ENCODE results near the gene AIG1. TPM values are rescaled to one million over a fixed set of nuclear protein-coding genes. Genes with fewer than 3 reads are reported as not detected.
"Not testable (repeated sequence)": the region's sequence is repeated elsewhere in the genome, so short reads cannot be mapped to it uniquely, and the experiment has no call there.

AIG1 gene, protein sequence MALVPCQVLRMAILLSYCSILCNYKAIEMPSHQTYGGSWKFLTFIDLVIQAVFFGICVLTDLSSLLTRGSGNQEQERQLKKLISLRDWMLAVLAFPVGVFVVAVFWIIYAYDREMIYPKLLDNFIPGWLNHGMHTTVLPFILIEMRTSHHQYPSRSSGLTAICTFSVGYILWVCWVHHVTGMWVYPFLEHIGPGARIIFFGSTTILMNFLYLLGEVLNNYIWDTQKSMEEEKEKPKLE
- 10 to 100 TPM; 20.9 to 41.9 (median 34.2) TPM for polyA plus RNA-seq (ENCODE audit: insufficient read length in 10 of 10)
- long read RNA-seq, donor 1, transcript AIG1-202 (6 exons, 1,395 nt) = major isoform, 6 of 23 reads
- long read RNA-seq, donor 1, transcript AIG1-203 (2 exons, 559 nt) = minor isoform, 5 of 23 reads
- long read RNA-seq, donor 1, partial matches to known transcripts = 10 of 23 reads
- long read RNA-seq, donor 1, other reads (novel, unspliced or antisense) = 0 of 23 reads
- long read RNA-seq, donor 2, transcript AIG1-202 (6 exons, 1,395 nt) = major isoform, 13 of 18 reads
- long read RNA-seq, donor 2, partial matches to known transcripts = 0 of 18 reads
- long read RNA-seq, donor 2, other reads (novel, unspliced or antisense) = 0 of 18 reads
- long read RNA-seq, donor 3 = 0 reads
- long read RNA-seq, donor 4, transcript AIG1-202 (6 exons, 1,395 nt) = major isoform, 8 of 26 reads
- long read RNA-seq, donor 4, partial matches to known transcripts = 16 of 26 reads
- long read RNA-seq, donor 4, other reads (novel, unspliced or antisense) = 0 of 26 reads
- long read RNA-seq, donor 5, transcript AIG1-203 (2 exons, 559 nt) = minor isoform, 5 of 24 reads
- long read RNA-seq, donor 5, transcript AIG1-202 (6 exons, 1,395 nt) = major isoform, 8 of 24 reads
- long read RNA-seq, donor 5, partial matches to known transcripts = 8 of 24 reads
- long read RNA-seq, donor 5, other reads (novel, unspliced or antisense) = 0 of 24 reads
- long read RNA-seq, donor 6, transcript AIG1-202 (6 exons, 1,395 nt) = major isoform, 11 of 22 reads
- long read RNA-seq, donor 6, partial matches to known transcripts = 8 of 22 reads
- long read RNA-seq, donor 6, other reads (novel, unspliced or antisense) = 0 of 22 reads
- long read RNA-seq, donor 7, partial matches to known transcripts = 0 of 6 reads
- long read RNA-seq, donor 7, other reads (novel, unspliced or antisense) = 0 of 6 reads
- long read RNA-seq, donor 8, partial matches to known transcripts = 0 of 5 reads
- long read RNA-seq, donor 8, other reads (novel, unspliced or antisense) = 0 of 5 reads
- long read RNA-seq, donor 9, partial matches to known transcripts = 0 of 3 reads
- long read RNA-seq, donor 9, other reads (novel, unspliced or antisense) = 0 of 3 reads

DNA sequence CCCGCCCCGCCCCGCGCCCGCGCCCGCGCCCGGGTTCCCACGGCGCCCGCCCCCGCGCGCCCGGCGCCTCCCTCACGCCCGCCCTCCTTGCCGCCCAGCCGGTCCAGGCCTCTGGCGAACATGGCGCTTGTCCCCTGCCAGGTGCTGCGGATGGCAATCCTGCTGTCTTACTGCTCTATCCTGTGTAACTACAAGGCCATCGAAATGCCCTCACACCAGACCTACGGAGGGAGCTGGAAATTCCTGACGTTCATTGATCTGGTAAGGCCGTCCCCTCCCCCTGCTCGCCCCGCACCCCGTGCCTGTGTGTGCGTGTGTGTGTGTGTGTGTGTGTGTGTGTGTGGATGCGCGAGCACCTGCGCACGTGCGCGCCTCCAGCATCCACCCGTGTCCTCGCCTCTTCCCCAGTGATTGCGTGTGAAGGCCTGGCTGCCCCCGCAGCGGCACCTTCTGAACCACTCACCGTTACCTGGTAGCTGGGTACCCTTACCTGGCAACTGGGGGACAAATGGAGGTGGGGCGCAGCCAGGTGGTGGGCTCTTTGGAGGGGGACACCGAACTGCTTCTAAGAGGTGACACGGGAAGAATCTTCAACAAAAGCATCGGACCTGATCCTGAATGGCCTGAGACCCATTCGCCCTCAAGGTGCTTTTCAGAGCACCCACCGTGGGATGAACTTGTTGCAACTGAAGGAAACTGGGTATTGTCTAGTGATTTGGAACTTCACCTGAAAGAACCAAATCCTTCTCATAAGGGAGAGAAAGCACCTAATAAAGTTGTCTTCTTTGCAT is at the start of gene AIG1:
Gene AIG1 (plus strand): TSS at position 84 of the 791 bp plus-strand sequence. CDS start 37 bp downstream, at position 121.
- peak; percentile 48 to 80 (median 71) for DNase-seq

DNA sequence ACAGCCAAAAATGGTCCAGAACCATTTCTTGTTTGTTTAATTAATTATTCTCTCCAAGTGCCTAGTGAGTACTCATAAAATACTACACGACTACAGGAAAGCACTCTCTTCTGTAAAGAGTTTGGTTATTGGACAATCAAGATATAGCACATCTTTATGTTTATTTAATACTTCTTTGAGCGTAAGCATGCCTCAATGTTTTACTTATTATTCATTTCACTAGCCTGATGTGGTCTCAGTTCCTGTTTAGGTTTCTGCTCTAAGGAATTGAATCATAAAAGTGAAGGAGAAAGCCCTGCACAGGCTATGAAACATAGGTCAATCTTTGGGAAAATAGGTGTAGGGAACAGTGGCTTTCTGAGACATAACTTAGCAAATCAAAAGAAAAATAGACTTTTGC is 45.9 kb upstream of the AIG1 start:
- DNase-seq = no peak

DNA sequence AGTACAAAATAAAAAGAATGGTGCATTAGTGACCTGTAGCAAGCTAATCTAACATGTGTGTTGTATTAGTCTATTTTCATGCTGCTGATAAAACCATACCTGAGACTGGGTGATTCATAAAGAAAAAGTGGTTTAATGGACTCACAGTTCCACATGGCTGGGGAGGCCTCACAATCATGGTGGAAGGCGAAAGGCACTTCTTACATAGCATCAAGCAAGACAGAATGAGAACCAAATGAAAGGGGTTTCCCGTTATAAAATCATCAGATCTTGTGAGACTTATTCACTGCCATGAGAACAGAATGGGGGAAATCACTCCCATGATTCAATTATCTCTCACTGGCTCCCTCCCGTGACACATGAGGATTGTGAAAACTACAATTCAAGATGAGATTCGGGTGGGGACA is 45.4 kb upstream of the AIG1 start:
- DNase-seq = no peak

DNA sequence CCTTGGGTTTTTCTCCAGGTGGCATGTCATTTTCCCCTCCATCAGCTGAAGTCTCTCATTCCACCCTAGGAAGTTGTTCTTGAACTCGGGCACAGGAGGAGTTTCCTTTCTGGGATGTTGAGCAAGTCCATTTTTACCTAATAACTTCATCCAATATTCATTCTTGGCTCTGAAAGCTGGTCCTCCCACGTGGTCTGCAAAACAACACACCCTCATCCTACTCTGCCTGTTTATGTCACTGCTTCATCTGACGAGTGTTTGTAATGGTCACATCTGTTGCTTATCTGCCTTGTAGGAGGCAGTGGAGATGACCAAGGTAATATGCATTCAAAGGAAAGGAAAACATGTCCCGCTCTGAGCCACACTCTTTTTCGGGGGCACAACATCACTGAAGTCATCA is 41.7 kb upstream of the AIG1 start:
- no peak for DNase-seq

DNA sequence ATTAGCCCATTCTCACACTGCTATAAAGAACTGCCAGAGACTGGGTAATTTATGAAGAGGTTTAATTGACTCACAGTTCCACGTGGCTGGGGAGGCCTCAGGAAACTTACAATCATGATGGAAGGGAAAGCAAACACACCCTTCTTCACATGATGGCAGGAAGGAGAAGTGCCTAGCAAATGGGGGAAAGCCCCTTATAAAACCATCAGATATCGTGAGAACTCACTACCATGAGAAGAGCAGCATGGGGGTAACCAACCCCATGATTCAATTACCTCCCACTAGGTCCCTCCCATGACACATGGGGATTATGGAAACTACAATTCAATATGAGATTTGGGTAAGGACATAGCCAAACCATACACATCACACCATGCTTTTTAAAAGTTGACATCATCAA is 39.8 kb upstream of the AIG1 start:
- DNase-seq = not testable (repeated sequence)

DNA sequence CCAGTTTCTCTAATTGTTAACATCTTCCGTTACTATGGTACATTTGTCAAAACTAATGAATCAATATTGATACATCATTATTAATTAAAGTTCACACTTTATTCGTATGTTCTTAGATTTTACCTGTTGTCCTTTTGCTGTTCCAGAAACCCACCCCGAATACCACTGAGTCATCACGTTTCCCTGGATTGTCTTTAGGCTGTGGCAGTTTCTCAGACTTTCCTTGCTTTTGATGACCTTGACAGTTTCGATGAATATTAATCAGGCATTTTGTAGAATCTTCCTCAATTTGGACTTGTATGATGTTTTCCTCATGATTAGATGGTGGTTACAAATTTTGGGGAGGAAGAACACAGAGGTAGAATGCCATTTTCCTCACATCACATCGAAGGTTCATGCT is 39.1 kb upstream of the AIG1 start:
- DNase-seq = no peak

DNA sequence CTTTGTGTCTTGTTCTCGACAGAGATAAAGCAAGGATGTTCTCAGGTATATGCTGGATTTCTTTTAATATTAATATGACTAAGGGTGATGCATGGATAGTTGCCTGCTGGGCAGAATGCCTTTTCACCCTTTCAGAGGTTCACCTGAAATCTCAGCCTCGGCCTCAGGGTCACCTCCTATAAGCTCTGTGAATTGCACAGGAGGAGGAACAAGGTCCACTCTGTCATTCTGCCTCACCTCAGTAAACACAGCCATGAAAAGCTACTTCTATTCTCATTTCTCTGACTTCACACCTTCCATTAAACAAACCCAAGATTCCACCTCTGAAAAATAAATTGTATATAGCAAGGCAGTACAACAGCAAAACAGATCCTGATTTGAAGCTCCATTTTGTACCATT is 38.1 kb upstream of the AIG1 start:
- no peak for DNase-seq

DNA sequence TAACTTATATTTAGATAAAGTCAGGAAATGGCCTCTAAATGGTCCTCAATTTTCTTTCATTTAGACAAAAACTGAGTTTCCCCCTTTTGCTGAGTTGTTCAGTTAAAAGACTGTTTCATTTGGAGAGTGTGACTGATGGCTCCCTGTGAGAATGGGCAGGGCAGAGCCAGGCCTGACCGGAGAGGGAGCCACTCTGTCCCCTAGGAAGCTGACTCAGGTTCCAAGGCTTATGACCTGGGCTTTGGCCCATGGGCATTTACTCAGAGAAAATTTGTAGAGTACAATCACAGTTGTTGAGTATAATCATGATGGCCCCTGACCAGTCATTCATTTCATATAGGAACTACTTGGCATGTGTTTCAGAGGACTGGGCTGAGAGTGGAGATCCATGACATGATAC is 37.0 kb upstream of the AIG1 start:
- DNase-seq = no peak

DNA sequence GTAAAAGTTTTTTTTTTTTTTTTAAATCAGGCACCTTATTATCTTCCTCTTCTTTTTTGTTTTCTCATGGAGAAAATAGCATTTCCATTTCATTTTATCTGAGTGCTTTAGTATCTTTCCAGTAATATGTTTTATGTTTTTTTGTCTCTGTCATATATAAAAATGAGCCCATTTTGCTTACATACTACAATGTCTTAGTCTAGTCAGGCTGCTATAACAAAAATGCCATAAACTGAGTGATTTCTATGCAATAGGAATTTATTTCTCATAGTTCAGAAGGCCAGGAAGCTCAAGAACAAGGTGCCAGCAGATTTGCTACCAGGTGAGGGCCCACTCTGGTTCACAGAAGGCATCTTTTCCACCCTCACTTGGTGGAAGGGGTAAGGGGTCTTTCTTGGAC is 35.7 kb upstream of the AIG1 start:
- no peak for DNase-seq

DNA sequence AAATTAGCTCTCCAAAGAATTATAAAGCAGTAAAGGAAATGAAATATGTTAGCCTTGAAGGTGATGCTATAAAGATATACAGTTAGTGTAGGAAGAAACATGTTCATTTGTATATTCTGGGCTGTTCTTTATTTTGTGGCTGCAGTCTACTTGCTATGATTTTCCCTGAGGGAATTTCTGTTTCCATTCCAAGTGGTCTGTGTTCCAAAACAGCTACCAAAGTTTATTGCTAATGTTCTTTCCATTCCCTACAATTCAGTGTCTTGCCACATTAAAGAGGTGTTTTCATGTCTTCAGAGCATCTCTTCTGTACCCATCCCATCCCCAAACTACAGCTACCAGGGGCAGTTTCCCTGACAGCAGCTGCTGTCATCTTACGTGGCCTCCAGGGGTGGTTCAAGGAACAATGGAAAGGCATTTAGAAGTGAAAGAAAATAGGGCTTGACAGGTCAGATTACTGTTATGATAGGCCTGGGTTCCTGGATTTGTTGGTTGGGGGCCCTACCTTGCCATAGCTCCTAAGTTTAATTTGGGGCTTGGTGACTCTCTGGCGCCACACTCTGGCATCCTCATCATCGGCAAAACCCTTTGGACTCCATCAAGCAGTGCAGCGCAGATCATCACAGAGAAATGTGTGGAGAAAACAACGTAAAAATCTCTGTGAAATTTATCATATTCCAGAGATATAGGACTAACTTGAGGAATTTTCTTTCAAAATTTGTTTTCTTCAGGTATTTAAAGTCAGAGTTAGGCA is 33.8 kb upstream of the AIG1 start:
- DNase-seq = peak; percentile 25 to 83 (median 60)

DNA sequence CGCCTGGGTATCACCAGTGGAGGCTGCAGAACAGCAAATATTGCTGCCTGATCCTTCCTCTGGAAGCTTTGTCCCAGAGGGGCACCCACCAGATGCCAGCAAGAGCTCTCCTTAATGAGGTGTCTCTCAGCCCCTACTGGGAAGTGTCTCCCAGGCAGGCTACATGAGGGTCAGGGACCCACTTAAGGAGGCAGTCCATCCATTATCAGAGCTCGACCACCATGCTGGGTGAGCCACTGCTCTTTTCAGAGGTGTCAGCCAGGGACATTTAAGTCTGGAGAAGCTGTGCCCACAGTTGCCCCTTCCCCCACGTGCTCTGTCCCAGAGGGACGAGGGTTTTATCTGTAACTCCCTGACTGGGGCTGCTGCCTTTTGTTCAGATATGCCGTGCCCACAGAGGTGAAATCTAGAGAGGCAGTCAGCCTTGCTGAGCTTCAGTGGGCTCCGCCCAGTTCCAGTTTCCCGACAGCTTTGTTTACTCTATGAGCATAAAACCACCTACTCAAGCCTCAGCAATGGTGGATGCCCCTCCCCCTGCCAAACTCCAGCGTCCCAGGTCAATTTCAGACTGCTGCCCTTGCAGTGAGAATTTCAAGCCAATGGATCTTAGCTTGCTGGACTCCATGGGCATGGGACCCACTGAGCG is 25.9 kb upstream of the AIG1 start:
- DNase-seq = no peak

DNA sequence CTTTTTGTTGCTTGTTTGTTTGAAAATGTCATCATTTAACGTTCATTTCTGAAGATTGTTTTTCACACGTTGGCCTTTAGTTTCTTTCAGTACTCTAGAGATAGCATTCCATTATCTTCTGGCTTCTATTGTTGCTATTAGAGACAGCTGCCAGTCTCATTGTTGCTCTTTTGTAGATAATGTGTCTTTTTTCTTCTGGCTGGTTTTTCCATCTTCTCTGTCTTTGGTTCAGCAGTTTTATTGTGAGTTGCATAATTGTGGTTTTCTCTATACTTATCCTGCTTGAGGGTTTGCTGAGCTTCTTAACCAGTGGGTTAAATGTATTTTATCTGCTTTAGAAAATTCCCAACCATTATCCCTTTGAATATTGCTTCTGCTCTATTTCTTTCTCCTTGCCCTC is 23.2 kb upstream of the AIG1 start:
- no peak for DNase-seq

DNA sequence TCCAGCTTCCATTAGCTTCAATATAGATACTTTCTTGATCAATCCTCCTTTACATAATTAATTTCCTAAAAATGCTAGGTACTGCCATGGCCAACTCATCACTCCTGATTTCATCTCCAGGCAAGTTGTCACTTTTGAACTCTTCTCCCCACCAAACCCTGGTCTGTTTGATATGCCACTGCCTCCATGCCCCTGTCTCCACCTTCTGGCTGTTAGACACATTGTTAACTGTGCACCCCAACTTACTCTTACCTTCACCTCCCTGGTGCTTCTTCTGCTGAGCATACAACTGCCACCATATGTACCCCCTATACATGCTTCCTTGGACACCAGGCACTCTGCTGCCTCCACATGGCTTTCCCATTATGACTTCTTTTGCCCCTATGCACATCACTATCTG is 21.9 kb upstream of the AIG1 start:
- no peak for DNase-seq

DNA sequence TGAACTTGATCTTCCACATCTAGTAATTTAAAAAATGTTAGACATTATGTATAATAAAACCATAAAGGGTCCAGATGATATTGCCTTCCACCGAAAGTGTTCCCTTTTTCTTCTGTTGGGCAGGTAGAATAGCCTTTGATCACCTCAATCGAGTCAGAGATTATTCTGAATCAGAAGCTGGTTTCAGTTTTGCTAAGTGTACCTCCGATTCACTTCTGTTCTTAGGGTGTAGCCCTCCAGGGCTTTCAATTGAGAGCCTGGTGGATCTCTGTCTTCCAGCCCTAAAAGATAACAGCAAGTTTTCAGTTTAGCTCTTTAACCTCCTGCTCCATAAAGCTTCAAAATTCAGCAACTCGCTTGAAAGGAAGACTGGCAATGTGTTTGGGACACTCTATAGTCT is 21.1 kb upstream of the AIG1 start:
- no peak for DNase-seq

DNA sequence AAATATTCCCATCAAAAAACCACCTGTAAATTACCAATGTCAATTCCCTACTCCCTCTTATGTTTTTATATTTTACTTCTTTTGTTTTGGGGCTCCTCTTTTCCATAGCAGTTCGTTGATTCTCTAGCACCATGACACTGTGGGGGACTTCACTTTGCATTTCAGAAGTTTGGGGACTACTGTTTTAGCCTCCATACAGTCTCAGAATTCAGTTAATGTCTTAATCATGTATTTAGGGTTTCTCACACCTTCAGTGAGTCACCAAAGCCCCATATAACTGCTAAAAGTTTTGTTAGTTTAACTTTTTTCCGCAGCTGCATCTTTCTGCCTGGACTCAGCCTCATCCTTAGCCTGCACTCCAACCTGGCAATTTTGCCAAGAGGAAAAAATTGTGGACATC is 20.7 kb upstream of the AIG1 start:
- no peak for DNase-seq

DNA sequence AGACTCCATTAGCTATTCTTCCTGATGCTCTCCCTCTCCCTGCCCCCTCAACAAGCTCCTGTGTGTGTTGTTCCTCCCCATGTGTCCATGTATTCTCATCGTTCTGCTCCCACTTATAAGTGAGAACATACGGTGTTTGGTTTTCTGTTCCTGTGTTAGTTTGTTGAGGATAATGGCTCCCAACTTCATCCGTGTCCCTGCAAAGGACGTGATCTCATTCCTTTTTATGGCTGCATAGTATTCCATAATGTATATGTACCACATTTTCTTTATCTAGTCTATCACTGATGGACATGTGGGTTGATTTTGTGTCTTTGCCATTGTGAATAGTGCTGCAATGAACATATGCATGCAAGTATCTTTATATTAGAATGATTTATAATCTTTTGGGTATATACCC is 16.3 kb upstream of the AIG1 start:
- DNase-seq = not testable (repeated sequence)

DNA sequence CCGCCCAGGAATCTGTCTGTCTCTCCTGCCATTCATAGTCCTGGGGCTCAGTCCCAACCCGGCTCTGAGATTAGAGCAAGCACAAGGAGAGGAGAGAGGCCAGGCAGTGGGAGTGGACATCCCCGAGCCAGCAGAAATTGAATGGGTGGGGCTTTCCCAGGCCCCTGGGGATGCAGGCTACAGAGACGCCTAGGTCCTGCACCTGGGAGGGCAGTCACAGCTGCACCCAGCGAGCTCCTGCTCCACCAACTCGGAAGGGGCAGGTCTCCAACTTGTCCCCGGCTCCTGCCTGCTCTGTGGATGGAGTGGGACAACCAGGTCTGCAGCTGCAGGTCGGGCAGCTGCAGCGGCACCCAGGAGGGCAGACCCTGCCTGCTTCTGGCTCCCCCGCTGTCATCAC is 11.1 kb upstream of the AIG1 start:
- no peak for DNase-seq

DNA sequence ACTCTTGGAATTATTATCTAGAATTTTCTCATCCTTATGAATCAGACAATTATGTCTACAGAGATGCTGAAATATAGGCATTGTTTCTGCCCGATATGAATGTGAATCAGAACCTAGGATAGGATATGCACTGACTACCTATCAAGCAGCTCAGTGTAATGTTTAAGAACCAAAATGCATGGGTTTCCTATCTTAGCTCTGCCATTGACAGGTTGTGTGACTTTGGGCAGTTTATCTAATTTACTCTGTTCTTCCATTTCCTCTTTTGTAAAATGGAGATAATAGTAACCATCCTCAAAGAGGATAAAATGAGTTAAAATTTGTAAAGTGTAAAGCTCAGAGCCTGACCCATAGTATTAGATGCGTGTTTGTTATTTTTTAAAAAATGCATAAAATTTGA is 10.2 kb upstream of the AIG1 start:
- DNase-seq = no peak

DNA sequence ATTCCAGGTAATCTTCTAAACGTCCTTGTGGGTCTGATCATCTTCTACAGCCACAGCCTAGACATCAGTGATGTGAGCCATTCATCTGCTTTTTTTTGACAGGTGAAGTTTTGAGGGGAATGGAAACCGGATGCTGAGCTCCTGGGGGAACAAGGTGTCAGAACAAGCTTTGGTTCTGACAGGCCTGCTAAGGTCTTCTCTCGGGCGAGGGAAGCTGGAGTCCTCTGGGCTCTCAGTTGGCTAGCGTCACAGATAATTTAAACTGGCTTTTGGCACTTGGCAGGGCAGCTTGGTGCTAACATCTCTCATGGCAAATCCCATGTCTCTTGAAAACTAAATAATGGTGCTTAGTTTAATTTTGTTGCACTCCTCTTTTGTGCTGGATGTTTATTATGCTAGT is 8.4 kb upstream of the AIG1 start:
- no peak for DNase-seq

DNA sequence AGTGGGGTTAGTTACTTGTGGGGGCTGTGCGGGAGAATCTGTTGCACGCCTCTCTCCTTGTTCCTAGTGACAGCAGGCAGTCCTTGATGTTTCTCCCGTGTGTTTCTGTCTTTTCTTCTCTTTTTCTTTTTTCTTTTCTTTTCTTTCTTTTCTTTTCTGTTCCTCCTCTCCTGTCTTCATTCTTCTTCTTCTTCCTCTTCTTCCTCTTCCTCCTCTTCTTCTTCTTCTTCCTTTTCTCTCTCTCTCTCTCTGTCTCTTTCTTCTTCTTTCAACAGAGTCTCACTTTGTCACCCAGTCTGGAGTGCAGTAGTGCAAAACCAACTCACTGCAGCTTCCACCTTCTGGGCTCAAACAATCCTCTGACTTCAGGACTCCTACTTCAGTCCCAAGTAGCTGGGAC is 6.8 kb upstream of the AIG1 start:
- DNase-seq = no peak

Data from muscle of back (tissue), 13 donors.